A549 (cell line): Measurements from ENCODE around the gene PRSS8. TPM values are rescaled to one million over a fixed set of nuclear protein-coding genes. Genes with fewer than 3 reads are reported as not detected.
A peak's percentile ranks its signal among the peaks of the same experiment; 100 is the strongest.

Source experiments
- ATAC-seq, 2 experiments: fragments of 200-7000 bp in 1 of 2; fragments of >200 bp in 1 of 2; cut with Nextera tagmentation in 1 of 2; cut with Tn5 transposase in 1 of 2; 3 replicates each; pipeline versions ENCODE4 v1.8.0 to v1.9.1; 2018 to 2020; ENCODE audit warnings: mild to moderate bottlenecking in 1 of 2, moderate library complexity in 1 of 2
- CTCF ChIA-PET: fragments of 300-600 bp; sonication (Branson Sonifier 250); formaldehyde crosslinking; extraction: SDS; loops from one replicate; lab custom pipeline; 2021; ENCODE audit warnings: antibody characterized with exemption, inconsistent platforms; lab: Yijun Ruan, JAX
- POLR2A ChIA-PET: fragments of 350-600 bp; formaldehyde crosslinking; extraction: SDS; loops from one replicate; lab custom pipeline; 2021; ENCODE audit warnings: antibody characterized with exemption, inconsistent platforms; lab: Yijun Ruan, JAX
- DNase-seq, 2 experiments: peaks; one replicate each; pipeline versions ENCODE4 v3.0.0 to v3.0.0-alpha.2; 2011 to 2016; ENCODE audit warnings: low read depth in 1 of 2, low spot score in 1 of 2
- FAIRE-seq: peaks from 2 replicates; lab custom pipeline; 2011; peaks lifted over from hg19 to GRCh38; lab: Jason Lieb, UNC
- H3K27ac ChIP-seq, 2 experiments: fragments of >200 bp; sonication (Bioruptor Twin); formaldehyde crosslinking; 3 replicates each; pipeline ENCODE4 v1.5.1; 2016 to 2017
- H3K4me1 ChIP-seq: fragments of >200 bp; sonication (Bioruptor Twin); formaldehyde crosslinking; 3 replicates; pipeline ENCODE4 v1.6.1; 2016
- H3K4me2 ChIP-seq: fragments of >200 bp; sonication (Bioruptor Twin); formaldehyde crosslinking; 3 replicates; pipeline ENCODE4 v1.6.1; 2016
- H3K4me3 ChIP-seq: fragments of >200 bp; sonication (Bioruptor Twin); formaldehyde crosslinking; 3 replicates; pipeline ENCODE4 v1.5.1; 2016
- H3K9me3 ChIP-seq: fragments of >200 bp; sonication (Bioruptor Twin); formaldehyde crosslinking; 3 replicates; pipeline ENCODE4 v1.6.1; 2016
- ATOH8 ChIP-seq: fragments of 250-450 bp; sonication (Bioruptor Pico); IDR thresholded peaks from 2 replicates; pipeline ENCODE4 v1.5.0; 2020; ENCODE audit warnings: low read depth, mild to moderate bottlenecking, moderate library complexity
- CBX2 ChIP-seq: fragments of 200-600 bp; sonication (generic); IDR thresholded peaks from 2 replicates; pipeline ENCODE4 v1.6.1; 2016; ENCODE audit warnings: low read depth, mild to moderate bottlenecking, borderline replicate concordance
- CEBPB ChIP-seq, 2 experiments: fragments of >200 bp in 1 of 2; sonication (Bioruptor Twin) in 1 of 2; formaldehyde crosslinking in 1 of 2; IDR thresholded peaks; 2 replicates each; pipeline ENCODE4 v1.6.1; 2012 to 2016
- CHD4 ChIP-seq: fragments of 200-600 bp; sonication (generic); IDR thresholded peaks from 2 replicates; pipeline ENCODE4 v1.6.1; 2016; ENCODE audit warnings: antibody characterized with exemption, mild to moderate bottlenecking, borderline replicate concordance
- E2F6 ChIP-seq: IDR thresholded peaks from 2 replicates; pipeline ENCODE4 v1.6.1; 2012; ENCODE audit warnings: low read depth, borderline replicate concordance
- EHF ChIP-seq: fragments of 250-450 bp; sonication (Bioruptor Pico); IDR thresholded peaks from 2 replicates; pipeline ENCODE4 v1.5.0; 2020; ENCODE audit warnings: mild to moderate bottlenecking
- EHMT2 ChIP-seq: fragments of 200-600 bp; sonication (generic); IDR thresholded peaks from 2 replicates; pipeline ENCODE4 v1.6.1; 2016; ENCODE audit warnings: antibody characterized with exemption, low read depth, mild to moderate bottlenecking, moderate library complexity
- ELK1 ChIP-seq: fragments of 150-350 bp; IDR thresholded peaks from 2 replicates; pipeline ENCODE4 v1.6.1; 2014; ENCODE audit warnings: low read depth, mild to moderate bottlenecking, low read length
- EP300 ChIP-seq, 2 experiments: fragments of >200 bp; sonication (Bioruptor Twin); formaldehyde crosslinking; IDR thresholded peaks; 2 replicates in 1 of 2; 3 replicates in 1 of 2; pipeline ENCODE4 v1.6.1; 2016 to 2017
- ESRRA ChIP-seq: fragments of 150-350 bp; IDR thresholded peaks from 2 replicates; pipeline ENCODE4 v1.6.1; 2014; ENCODE audit warnings: mild to moderate bottlenecking, low read length, borderline replicate concordance
- FOSB ChIP-seq: fragments of 250-450 bp; sonication (Bioruptor Pico); IDR thresholded peaks from 2 replicates; pipeline ENCODE4 v1.5.0; 2020; ENCODE audit warnings: mild to moderate bottlenecking, moderate library complexity
- GATA3 ChIP-seq: IDR thresholded peaks from 2 replicates; pipeline ENCODE4 v1.6.1; 2012; ENCODE audit warnings: borderline replicate concordance
- HDAC2 ChIP-seq: fragments of 200-600 bp; sonication (generic); IDR thresholded peaks from 2 replicates; pipeline ENCODE4 v1.6.1; 2016
- HEYL ChIP-seq: fragments of 250-450 bp; sonication (Bioruptor Pico); IDR thresholded peaks from 2 replicates; pipeline ENCODE4 v1.8.0; 2021; ENCODE audit warnings: mild to moderate bottlenecking, moderate library complexity
- HMGXB4 ChIP-seq: fragments of 250-450 bp; sonication (Bioruptor Pico); IDR thresholded peaks from 2 replicates; pipeline ENCODE4 v1.5.0; 2021; ENCODE audit warnings: mild to moderate bottlenecking, moderate library complexity, borderline replicate concordance
- HOXB13 ChIP-seq: fragments of 250-450 bp; sonication (Bioruptor Pico); IDR thresholded peaks from 2 replicates; pipeline ENCODE4 v1.5.0; 2020; ENCODE audit warnings: low read depth, mild to moderate bottlenecking, moderate library complexity
- JUN ChIP-seq, 2 experiments: fragments of >200 bp; sonication (Bioruptor Twin); formaldehyde crosslinking; IDR thresholded peaks; 2 replicates in 1 of 2; 3 replicates in 1 of 2; pipeline ENCODE4 v1.6.1; 2016 to 2017
- JUNB ChIP-seq: fragments of >200 bp; sonication (Bioruptor Twin); formaldehyde crosslinking; IDR thresholded peaks from 2 replicates; pipeline ENCODE4 v1.6.1; 2016
- KDM1A ChIP-seq: fragments of 200-600 bp; sonication (generic); IDR thresholded peaks from 2 replicates; pipeline ENCODE4 v1.6.1; 2016; ENCODE audit warnings: low read depth, mild to moderate bottlenecking
- MAFK ChIP-seq: fragments of 450-650 bp; IDR thresholded peaks from 2 replicates; pipeline ENCODE4 v1.6.1; 2014; ENCODE audit not compliant: partially characterized antibody
- MYC ChIP-seq: IDR thresholded peaks from 2 replicates; pipeline ENCODE4 v1.6.1; 2012; ENCODE audit warnings: mild to moderate bottlenecking, inconsistent platforms, low read length, improper control_type of control experiment, borderline replicate concordance
- NFE2L2 ChIP-seq: fragments of 150-350 bp; conservative IDR thresholded peaks from 2 replicates; pipeline ENCODE4 v1.6.1; 2014; ENCODE audit warnings: low read length
- NPAS2 ChIP-seq: fragments of 250-450 bp; sonication (Bioruptor Pico); IDR thresholded peaks from 2 replicates; pipeline ENCODE4 v1.8.0; 2022; ENCODE audit warnings: mild to moderate bottlenecking, moderate library complexity, borderline replicate concordance
- NR3C1 ChIP-seq: fragments of >200 bp; sonication (Bioruptor Twin); formaldehyde crosslinking; IDR thresholded peaks from 3 replicates; pipeline ENCODE4 v1.6.1; 2017
- PBX3 ChIP-seq: IDR thresholded peaks from 2 replicates; pipeline ENCODE4 v1.6.1; 2012
- POLR2A ChIP-seq: IDR thresholded peaks from 2 replicates; pipeline ENCODE4 v1.6.1; 2012; ENCODE audit warnings: mild to moderate bottlenecking, low read length
- POLR2AphosphoS2 ChIP-seq: conservative IDR thresholded peaks from 2 replicates; pipeline ENCODE4 v1.6.1; 2012; ENCODE audit warnings: low read length, improper control_type of control experiment, inconsistent platforms
- RAD21 ChIP-seq, 2 experiments: fragments of >200 bp in 1 of 2; sonication (Bioruptor Twin) in 1 of 2; formaldehyde crosslinking in 1 of 2; IDR thresholded peaks in 1 of 2; conservative IDR thresholded peaks in 1 of 2; 2 replicates in 1 of 2; 3 replicates in 1 of 2; pipeline ENCODE4 v1.6.1; 2012 to 2018; ENCODE audit warnings: inconsistent platforms in 1 of 2
- RARB ChIP-seq: fragments of 250-450 bp; sonication (Bioruptor Pico); IDR thresholded peaks from 2 replicates; pipeline ENCODE4 v1.8.0; 2021; ENCODE audit warnings: mild to moderate bottlenecking, moderate library complexity
- RCOR1 ChIP-seq: fragments of 150-350 bp; IDR thresholded peaks from 2 replicates; pipeline ENCODE4 v1.6.1; 2014; ENCODE audit warnings: antibody characterized with exemption, low read length, low read depth
- RFX5 ChIP-seq: fragments of 450-650 bp; IDR thresholded peaks from 2 replicates; pipeline ENCODE4 v1.7.1; 2014; ENCODE audit warnings: antibody characterized with exemption, mild to moderate bottlenecking, moderate library complexity
- RNF2 ChIP-seq: fragments of 200-600 bp; sonication (generic); IDR thresholded peaks from 2 replicates; pipeline ENCODE4 v1.6.1; 2016; ENCODE audit warnings: low read depth, mild to moderate bottlenecking, antibody characterized with exemption, moderate library complexity, borderline replicate concordance
- SMC3 ChIP-seq: fragments of >200 bp; sonication (Bioruptor Twin); formaldehyde crosslinking; IDR thresholded peaks from 3 replicates; pipeline ENCODE4 v1.6.1; 2018; ENCODE audit warnings: inconsistent platforms
- SREBF2 ChIP-seq: fragments of 450-650 bp; IDR thresholded peaks from 2 replicates; pipeline ENCODE4 v1.6.1; 2014; ENCODE audit warnings: mild to moderate bottlenecking, moderate library complexity
- TP53 ChIP-seq: fragments of 250-450 bp; sonication (Bioruptor Pico); IDR thresholded peaks from 2 replicates; pipeline ENCODE4 v1.5.0; 2021; ENCODE audit warnings: mild to moderate bottlenecking, moderate library complexity
- ZC3H11A ChIP-seq: fragments of 450-650 bp; IDR thresholded peaks from 2 replicates; pipeline ENCODE4 v1.6.1; 2014; ENCODE audit warnings: antibody characterized with exemption, mild to moderate bottlenecking
- ZFP36 ChIP-seq: fragments of 450-650 bp; IDR thresholded peaks from 2 replicates; pipeline ENCODE4 v1.6.1; 2014; ENCODE audit warnings: borderline replicate concordance; ENCODE audit not compliant: partially characterized antibody
- ZSCAN20 ChIP-seq: fragments of 250-450 bp; sonication (Bioruptor Pico); IDR thresholded peaks from 2 replicates; pipeline ENCODE4 v1.8.0; 2022; ENCODE audit warnings: mild to moderate bottlenecking, moderate library complexity
- WGBS: methylation state at CpG from one replicate; pipeline ENCODE4 v1.1.6; 2017; ENCODE audit errors: missing lambda C conversion rate; 5-methylcytosine and 5-hydroxymethylcytosine counted together
- polyA plus RNA-seq, 4 experiments: library from polyadenylated mRNA; depleted of rRNA in 3 of 4; stranded (reverse); fragments of >200 nt; fragmentation: RNase III in 1 of 4; extraction: RNeasy Plus Mini Kit Qiagen cat#74134 plus additional on column Dnase treatment in 1 of 4; gene quantifications; 2 replicates in 3 of 4; 3 replicates in 1 of 4; pipeline ENCODE4 v1.2.3, GENCODE V29; 2011 to 2017
- TF ChIP-seq, protein P1 (sequence below): fragments of >200 bp; sonication (Bioruptor Twin); formaldehyde crosslinking; IDR thresholded peaks from 2 replicates; pipeline ENCODE4 v1.6.1; 2016

Gene PRSS8
- polyA plus RNA-seq, 2 of the 4 experiments (the other 2 are of a cell fraction) = 0.08 to 0.09 TPM

GRCh38 chr16:31105677-31106213, 29.8 kb downstream of the PRSS8 start:
- peak overlapping the region; percentile 98 for H3K4me2 ChIP-seq
- DNase-seq = peak; percentile 69 to 82
- H3K4me1 ChIP-seq = peaks cover 15% of the 10 kb centered on the region
- 10% methylated on average over 31 of the region's 33 CpGs for WGBS
- H3K4me3 ChIP-seq = peak overlapping the region; percentile 30; the same call in 1 of the 3 replicates
- H3K27ac ChIP-seq = peak overlapping the region; percentile 91 to 96
- ChIA-PET CTCF (no interaction called here), POLR2A (no interaction called here)
- ATAC-seq = peak; percentile 69 to 70
- no peaks in the 10 kb centered on the region for H3K9me3 ChIP-seq
- FAIRE-seq = no peak
- TF ChIP-seq CEBPB (IDR thresholded peaks at IDR 0.05) (no peak), RNF2 (no peak), HMGXB4 (CRISPR knock-in tag) (no peak), ZC3H11A (no peak), ZFP36 (no peak), ESRRA (no peak), TP53 (no peak), POLR2A (peak; percentile 36), ATOH8 (CRISPR knock-in tag) (peak; percentile 44; the same call in 1 of the 2 replicates), ZSCAN20 (CRISPR knock-in tag) (no peak), POLR2AphosphoS2 (no peak), JUN (IDR thresholded peaks at IDR 0.05) (0 out of 5 replicates have a peak, but pooled peaks of 1 of the 2 experiments have one; percentile 31), RFX5 (no peak), KDM1A (no peak), RAD21 (conservative IDR thresholded peaks at IDR 0.05 in 1 of 2, IDR thresholded peaks at IDR 0.05 in 1 of 2) (peak; percentile 36 to 43; a peak in 4 of 5 replicates), ELK1 (no peak), E2F6 (peak; percentile 67; the same call in 1 of the 2 replicates), SMC3 (peak; percentile 22; the same call in 1 of the 3 replicates), EHF (CRISPR knock-in tag) (no peak), HOXB13 (CRISPR knock-in tag) (no peak), GATA3 (no peak), MYC (peak; percentile 67; the same call in 1 of the 2 replicates), NR3C1 (no peak), SREBF2 (no peak), FOSB (CRISPR knock-in tag) (no peak), RCOR1 (no peak), HDAC2 (no peak), EP300 (IDR thresholded peaks at IDR 0.05) (no peak), MAFK (no peak), EHMT2 (no peak), JUNB (no peak), HEYL (CRISPR knock-in tag) (no peak), CBX2 (no peak), NFE2L2 (no peak), CHD4 (no peak), PBX3 (no peak), NPAS2 (peak; percentile 60; the same call in 1 of the 2 replicates), RARB (CRISPR knock-in tag) (no peak)
- TF ChIP-seq, protein P1, sequence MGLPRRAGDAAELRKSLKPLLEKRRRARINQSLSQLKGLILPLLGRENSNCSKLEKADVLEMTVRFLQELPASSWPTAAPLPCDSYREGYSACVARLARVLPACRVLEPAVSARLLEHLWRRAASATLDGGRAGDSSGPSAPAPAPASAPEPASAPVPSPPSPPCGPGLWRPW = no peak
